ENCODE data around the gene PGLYRP2. TPM values are rescaled to one million over a fixed set of nuclear protein-coding genes. Genes with fewer than 3 reads are reported as not detected.

The PGLYRP2 gene
- total and polyA plus RNA-seq, 2 experiments from 2014 or later, result not detected

DNA sequence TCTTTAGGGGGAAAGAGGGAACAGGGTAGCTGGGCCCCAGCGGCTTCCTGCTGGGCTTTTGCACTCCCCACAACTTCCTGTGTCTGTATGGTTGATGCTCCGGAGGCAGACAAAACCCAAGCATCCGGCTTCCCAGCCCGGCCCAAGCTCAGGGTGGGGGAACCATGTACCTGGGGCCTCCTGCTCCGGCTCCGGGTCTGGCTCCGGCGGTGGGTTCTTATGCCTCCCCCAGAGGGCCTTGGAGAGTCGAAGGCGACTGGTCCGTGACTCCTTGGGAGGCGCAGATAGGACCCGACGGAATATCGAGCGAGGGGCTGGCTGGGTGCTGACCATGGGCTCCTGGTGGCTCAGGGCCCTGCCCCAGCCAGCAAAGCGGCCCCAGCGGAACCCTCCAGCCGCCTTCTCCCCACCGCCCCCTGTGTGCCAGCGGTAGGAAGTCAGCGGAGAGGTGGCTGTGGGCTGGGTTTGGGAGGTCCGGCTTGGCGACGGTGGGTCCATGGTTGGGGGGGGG, 15.4 kb downstream of the PGLYRP2 start:
- Histone ChIP-seq H3K36me3 (no peaks in the 10 kb centered on the region), H3K9me3 (ENCODE audit: low read depth) (no peaks in the 10 kb centered on the region), H3K4me3 (no peak overlapping the region), H3K27me3 (peaks cover 43% of the 10 kb centered on the region), H3K4me1 (ENCODE audit: low read depth) (no peaks in the 10 kb centered on the region), H3K27ac (no peak overlapping the region)
- TF ChIP-seq, protein P1, sequence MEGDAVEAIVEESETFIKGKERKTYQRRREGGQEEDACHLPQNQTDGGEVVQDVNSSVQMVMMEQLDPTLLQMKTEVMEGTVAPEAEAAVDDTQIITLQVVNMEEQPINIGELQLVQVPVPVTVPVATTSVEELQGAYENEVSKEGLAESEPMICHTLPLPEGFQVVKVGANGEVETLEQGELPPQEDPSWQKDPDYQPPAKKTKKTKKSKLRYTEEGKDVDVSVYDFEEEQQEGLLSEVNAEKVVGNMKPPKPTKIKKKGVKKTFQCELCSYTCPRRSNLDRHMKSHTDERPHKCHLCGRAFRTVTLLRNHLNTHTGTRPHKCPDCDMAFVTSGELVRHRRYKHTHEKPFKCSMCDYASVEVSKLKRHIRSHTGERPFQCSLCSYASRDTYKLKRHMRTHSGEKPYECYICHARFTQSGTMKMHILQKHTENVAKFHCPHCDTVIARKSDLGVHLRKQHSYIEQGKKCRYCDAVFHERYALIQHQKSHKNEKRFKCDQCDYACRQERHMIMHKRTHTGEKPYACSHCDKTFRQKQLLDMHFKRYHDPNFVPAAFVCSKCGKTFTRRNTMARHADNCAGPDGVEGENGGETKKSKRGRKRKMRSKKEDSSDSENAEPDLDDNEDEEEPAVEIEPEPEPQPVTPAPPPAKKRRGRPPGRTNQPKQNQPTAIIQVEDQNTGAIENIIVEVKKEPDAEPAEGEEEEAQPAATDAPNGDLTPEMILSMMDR (IDR thresholded peaks at IDR 0.05; ENCODE audit: low read depth, low read length), result no peak
- DNase-seq (ENCODE audit: low read depth in 1 of 2, low spot score in 1 of 2), result no peak

DNA sequence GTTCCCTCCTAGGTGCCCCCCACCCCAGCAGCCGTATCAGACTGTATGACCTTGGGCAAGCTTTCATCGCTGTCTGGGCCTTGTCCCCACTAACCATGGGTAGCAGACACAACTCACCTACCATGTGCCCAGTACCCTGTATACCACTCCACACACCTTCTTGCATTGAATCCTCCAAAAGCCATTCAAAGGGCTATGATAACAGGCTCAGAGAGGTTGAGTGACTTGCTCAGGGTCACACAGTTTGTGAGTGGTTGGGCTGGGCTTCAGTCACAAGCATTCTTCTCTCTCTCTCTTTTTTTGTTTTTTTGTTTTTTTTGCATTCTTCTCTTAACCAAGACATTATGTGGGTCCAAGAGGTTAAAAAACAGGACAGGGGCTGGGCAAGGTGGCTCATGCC, 17.6 kb downstream of the PGLYRP2 start:
- no peak overlapping the region for H3K4me3 ChIP-seq
- no peaks in the 10 kb centered on the region for H3K9me3 ChIP-seq (ENCODE audit: low read depth)
- TF ChIP-seq, protein P1 (IDR thresholded peaks at IDR 0.05; ENCODE audit: low read depth, low read length), result no peak
- no peaks in the 10 kb centered on the region for H3K36me3 ChIP-seq
- H3K4me1 ChIP-seq (ENCODE audit: low read depth), result no peaks in the 10 kb centered on the region
- H3K27me3 ChIP-seq, result peaks cover 47% of the 10 kb centered on the region
- no peak overlapping the region for H3K27ac ChIP-seq
- no peak for DNase-seq (ENCODE audit: low read depth in 1 of 2, low spot score in 1 of 2)

DNA sequence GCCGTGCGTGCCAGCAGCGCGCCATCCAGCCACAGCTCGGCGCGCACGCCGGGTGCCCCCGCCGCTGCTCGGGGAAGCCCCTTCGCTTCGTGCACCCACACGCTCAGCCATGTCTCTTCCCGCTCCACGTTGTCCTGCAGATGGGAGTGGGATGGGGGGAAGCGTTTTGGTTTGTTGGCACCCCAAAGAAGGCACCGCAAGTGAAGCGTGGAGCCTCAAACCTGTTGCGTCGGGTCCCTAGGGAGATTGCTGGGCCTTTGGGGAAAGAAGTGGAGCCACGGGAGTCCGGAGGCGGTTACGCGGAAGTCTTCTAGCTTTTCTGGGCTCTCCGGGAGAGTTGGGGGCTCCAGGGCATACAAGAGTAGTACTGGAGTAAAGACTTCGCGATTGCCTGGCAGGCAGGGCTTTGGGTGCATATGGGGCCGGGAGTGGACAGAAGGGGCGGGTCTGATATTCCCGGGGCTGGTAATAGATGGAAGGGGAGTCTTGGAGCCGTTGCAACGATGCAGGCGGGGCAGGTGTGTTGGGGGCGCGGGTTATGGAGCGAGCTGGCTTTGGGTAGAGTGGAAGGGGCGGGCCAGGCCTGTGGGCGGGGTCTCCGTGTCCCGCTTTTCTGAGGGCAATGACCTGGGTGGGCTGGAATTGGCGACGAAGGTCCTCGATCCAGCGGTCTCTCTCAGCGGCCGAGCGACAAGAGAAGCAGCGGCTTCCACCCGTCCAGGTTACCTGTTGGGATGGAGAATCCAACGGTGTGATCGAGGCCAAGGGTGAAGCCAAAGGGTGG, 21.4 kb downstream of the PGLYRP2 start:
- H3K36me3 ChIP-seq, result no peaks in the 10 kb centered on the region
- no peak for DNase-seq (ENCODE audit: low read depth in 1 of 2, low spot score in 1 of 2)
- H3K9me3 ChIP-seq (ENCODE audit: low read depth), result no peaks in the 10 kb centered on the region
- peaks cover 77% of the 10 kb centered on the region for H3K27me3 ChIP-seq
- H3K4me1 ChIP-seq (ENCODE audit: low read depth), result no peaks in the 10 kb centered on the region
- H3K27ac ChIP-seq, result no peak overlapping the region
- H3K4me3 ChIP-seq, result no peak overlapping the region
- TF ChIP-seq, protein P1 (IDR thresholded peaks at IDR 0.05; ENCODE audit: low read depth, low read length), result no peak

DNA sequence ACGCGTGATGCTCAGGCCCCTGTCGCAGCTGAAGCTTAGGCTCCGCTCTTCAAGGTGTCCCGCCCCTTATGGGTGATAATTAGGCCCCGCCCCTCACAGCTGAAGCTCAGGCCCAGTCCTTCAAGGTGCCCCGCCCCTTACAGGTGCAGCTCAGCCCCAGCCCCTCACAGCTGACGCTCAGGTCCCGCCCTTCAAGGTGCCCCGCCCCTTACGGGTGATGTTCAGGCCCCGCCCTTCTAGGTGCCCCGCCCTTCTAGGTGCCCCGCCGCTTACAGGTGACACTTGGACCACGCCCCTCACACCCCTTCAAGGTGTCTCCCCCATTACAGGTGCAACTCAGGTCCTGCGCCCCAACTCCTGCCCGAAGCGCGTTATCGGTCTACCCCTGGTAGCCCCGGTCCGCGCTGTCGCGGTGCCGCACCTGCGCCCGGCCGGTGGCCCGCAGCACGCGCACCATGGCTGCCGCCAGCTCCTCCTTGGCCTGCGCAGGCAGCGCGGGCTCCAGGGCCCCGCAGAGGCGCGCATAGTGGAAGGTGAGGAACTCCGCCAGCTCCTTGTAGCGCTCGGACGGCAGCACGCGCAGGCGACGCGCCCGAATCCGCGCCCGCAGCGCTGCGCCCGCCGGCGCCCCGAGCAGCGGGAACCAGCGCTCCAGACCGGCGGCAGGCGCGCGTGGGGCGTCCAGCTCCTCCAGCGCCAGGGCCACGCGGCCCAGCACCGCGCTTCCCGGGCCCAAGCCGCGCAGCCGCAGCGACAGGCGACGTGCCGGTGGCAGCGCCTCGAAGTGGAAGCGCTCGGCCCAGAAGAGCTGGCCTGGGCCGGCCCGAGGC, 22.2 kb downstream of the PGLYRP2 start:
- no peaks in the 10 kb centered on the region for H3K9me3 ChIP-seq (ENCODE audit: low read depth)
- no peaks in the 10 kb centered on the region for H3K36me3 ChIP-seq
- peaks cover 77% of the 10 kb centered on the region for H3K27me3 ChIP-seq
- H3K4me3 ChIP-seq, result peak overlapping the region; percentile 13
- no peaks in the 10 kb centered on the region for H3K4me1 ChIP-seq (ENCODE audit: low read depth)
- no peak overlapping the region for H3K27ac ChIP-seq
- DNase-seq (ENCODE audit: low read depth in 1 of 2, low spot score in 1 of 2), result peak in 1 of 2 donors; percentile 14
- TF ChIP-seq, protein P1 (IDR thresholded peaks at IDR 0.05; ENCODE audit: low read depth, low read length), result no peak

DNA sequence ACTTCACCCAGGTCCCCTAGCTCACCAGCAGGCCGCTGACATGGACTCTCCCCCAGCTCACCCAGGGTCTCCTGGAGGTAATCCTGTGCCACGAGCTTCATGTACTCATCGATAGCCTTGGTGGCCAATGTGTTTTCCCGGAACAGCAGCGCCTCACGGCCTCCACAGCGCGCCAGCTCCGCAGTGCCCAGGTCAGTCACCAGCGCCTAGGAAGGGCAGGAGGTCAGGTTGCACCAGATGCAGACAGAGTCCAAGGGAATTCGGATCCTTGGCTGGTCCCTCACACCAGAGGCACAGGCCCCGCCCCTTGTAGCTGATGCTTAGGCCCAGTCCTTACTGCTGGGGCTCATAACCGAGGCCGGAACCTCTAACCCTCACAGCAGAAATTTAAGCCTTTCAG, 22.9 kb downstream of the PGLYRP2 start:
- DNase-seq (ENCODE audit: low read depth in 1 of 2, low spot score in 1 of 2), result no peak
- Histone ChIP-seq H3K27ac (no peak overlapping the region), H3K4me3 (no peak overlapping the region), H3K4me1 (ENCODE audit: low read depth) (no peaks in the 10 kb centered on the region), H3K9me3 (ENCODE audit: low read depth) (no peaks in the 10 kb centered on the region), H3K27me3 (peaks cover 77% of the 10 kb centered on the region), H3K36me3 (no peaks in the 10 kb centered on the region)
- TF ChIP-seq, protein P1 (IDR thresholded peaks at IDR 0.05; ENCODE audit: low read depth, low read length), result no peak

All from cardiac muscle cell (in vitro differentiated cells and primary cell).